ENCODE data around the gene MYH7.

GRCh38 chr14:23386999-23387398 lies 48.5 kb downstream of the MYH7 start:
- TF ChIP-seq CTCF (IDR thresholded peaks at IDR 0.05; ENCODE audit: low read depth, low read length) = no peak
- TF ChIP-seq POLR2A (IDR thresholded peaks at IDR 0.05; ENCODE audit: extremely low read depth, insufficient read length) = no peak
- TF ChIP-seq MYC (IDR thresholded peaks at IDR 0.05; ENCODE audit: low read depth, low read length) = no peak

All from NB4 (cell line).